ENCODE results near the gene TIAM1.
A peak's percentile ranks its signal among the peaks of the same experiment; 100 is the strongest.

Gene TIAM1

GRCh38 chr21:31266241-31266640, 77.8 kb downstream of the TIAM1 start:
- no peaks in the 10 kb centered on the region for H3K36me3 ChIP-seq (replicated peaks; ENCODE audit: low read depth, low read length)
- peaks cover 7% of the 10 kb centered on the region for H3K4me1 ChIP-seq (ENCODE audit: low read length)
- H3K79me2 ChIP-seq (ENCODE audit: low read length) = no peaks in the 10 kb centered on the region
- no peak overlapping the region for H3K27ac ChIP-seq (ENCODE audit: low read length)
- no peak overlapping the region for H3K4me3 ChIP-seq (ENCODE audit: low read length)
- TF ChIP-seq CTCF (IDR thresholded peaks at IDR 0.05; ENCODE audit: low read depth, low read length) (no peak), EZH2phosphoT487 (IDR thresholded peaks at IDR 0.05; ENCODE audit: low read depth) (no peak)
- H3K9me3 ChIP-seq (ENCODE audit: insufficient read depth, low read length) = no peaks in the 10 kb centered on the region
- H4K20me1 ChIP-seq (ENCODE audit: insufficient read depth, low read length) = no peaks in the 10 kb centered on the region
- H2AFZ ChIP-seq (ENCODE audit: low read depth, low read length) = no peak overlapping the region
- H3K27me3 ChIP-seq (ENCODE audit: low read depth, low read length) = no peaks in the 10 kb centered on the region; the same call in 1 of the 2 replicates
- H3K4me2 ChIP-seq (ENCODE audit: low read length) = no peak overlapping the region
- H3K9ac ChIP-seq (ENCODE audit: low read length) = no peak overlapping the region

- H3K9ac ChIP-seq (ENCODE audit: low read length) = no peak overlapping the region
- no peaks in the 10 kb centered on the region for H3K79me2 ChIP-seq (ENCODE audit: low read length)
- no peak overlapping the region for H3K4me3 ChIP-seq (ENCODE audit: low read length)
- H3K27ac ChIP-seq (ENCODE audit: low read length) = no peak overlapping the region
- H3K9me3 ChIP-seq (ENCODE audit: insufficient read depth, low read length) = no peaks in the 10 kb centered on the region
- H3K36me3 ChIP-seq (replicated peaks; ENCODE audit: low read depth, low read length) = no peaks in the 10 kb centered on the region
- H2AFZ ChIP-seq (ENCODE audit: low read depth, low read length) = no peak overlapping the region
- no peak overlapping the region for H3K4me2 ChIP-seq (ENCODE audit: low read length)
- peaks cover 7% of the 10 kb centered on the region for H3K4me1 ChIP-seq (ENCODE audit: low read length)
- no peak for TF ChIP-seq CTCF (IDR thresholded peaks at IDR 0.05; ENCODE audit: low read depth, low read length)
- no peaks in the 10 kb centered on the region; the same call in none of the 2 replicates for H3K27me3 ChIP-seq (ENCODE audit: low read depth, low read length)
- no peaks in the 10 kb centered on the region for H4K20me1 ChIP-seq (ENCODE audit: insufficient read depth, low read length)
Measured at GRCh38 chr21:31265366-31266013, 78.6 kb downstream of the TIAM1 start.

DNA sequence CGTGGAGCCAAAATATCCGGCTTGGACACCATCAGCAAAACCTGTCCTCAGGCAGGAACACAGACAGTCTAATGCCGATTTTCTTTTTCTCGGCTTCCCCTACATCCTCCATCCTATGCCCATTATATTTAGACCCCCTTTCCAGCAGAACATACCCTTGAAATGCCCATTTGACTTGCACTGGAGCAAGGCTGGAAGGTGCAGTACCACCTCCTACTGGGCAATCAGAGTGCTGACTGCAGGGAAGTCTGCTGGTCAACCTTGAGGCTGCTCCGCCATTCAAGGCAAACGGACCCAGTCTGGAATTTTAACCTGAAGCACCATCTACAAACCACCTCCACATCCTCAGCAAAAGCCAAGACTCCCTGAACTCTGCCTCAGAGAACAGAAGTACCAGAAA, 79.5 kb downstream of the TIAM1 start:
- H4K20me1 ChIP-seq (ENCODE audit: insufficient read depth, low read length) = no peaks in the 10 kb centered on the region
- no peaks in the 10 kb centered on the region; the same call in none of the 2 replicates for H3K27me3 ChIP-seq (ENCODE audit: low read depth, low read length)
- H3K4me3 ChIP-seq (ENCODE audit: low read length) = no peak overlapping the region
- no peak for TF ChIP-seq EZH2phosphoT487 (IDR thresholded peaks at IDR 0.05; ENCODE audit: low read depth)
- peak; percentile 20; the same call in 1 of the 2 replicates for TF ChIP-seq CTCF (IDR thresholded peaks at IDR 0.05; ENCODE audit: low read depth, low read length)
- no peaks in the 10 kb centered on the region for H3K79me2 ChIP-seq (ENCODE audit: low read length)
- peaks cover 7% of the 10 kb centered on the region for H3K4me1 ChIP-seq (ENCODE audit: low read length)
- no peaks in the 10 kb centered on the region for H3K9me3 ChIP-seq (ENCODE audit: insufficient read depth, low read length)
- no peak overlapping the region for H3K9ac ChIP-seq (ENCODE audit: low read length)
- H2AFZ ChIP-seq (ENCODE audit: low read depth, low read length) = no peak overlapping the region
- no peak overlapping the region for H3K27ac ChIP-seq (ENCODE audit: low read length)
- H3K4me2 ChIP-seq (ENCODE audit: low read length) = no peak overlapping the region
- no peaks in the 10 kb centered on the region for H3K36me3 ChIP-seq (replicated peaks; ENCODE audit: low read depth, low read length)

- no peaks in the 10 kb centered on the region for H4K20me1 ChIP-seq (ENCODE audit: insufficient read depth, low read length)
- no peaks in the 10 kb centered on the region for H3K36me3 ChIP-seq (replicated peaks; ENCODE audit: low read depth, low read length)
- H3K4me1 ChIP-seq (ENCODE audit: low read length) = no peaks in the 10 kb centered on the region; the same call in 1 of the 2 replicates
- H3K9me3 ChIP-seq (ENCODE audit: insufficient read depth, low read length) = no peaks in the 10 kb centered on the region
- no peak overlapping the region for H3K4me3 ChIP-seq (ENCODE audit: low read length)
- H3K4me2 ChIP-seq (ENCODE audit: low read length) = no peak overlapping the region
- H3K79me2 ChIP-seq (ENCODE audit: low read length) = no peaks in the 10 kb centered on the region
- no peak overlapping the region for H2AFZ ChIP-seq (ENCODE audit: low read depth, low read length)
- no peaks in the 10 kb centered on the region; the same call in none of the 2 replicates for H3K27me3 ChIP-seq (ENCODE audit: low read depth, low read length)
- no peak overlapping the region for H3K27ac ChIP-seq (ENCODE audit: low read length)
- no peak overlapping the region for H3K9ac ChIP-seq (ENCODE audit: low read length)
- TF ChIP-seq CTCF (IDR thresholded peaks at IDR 0.05; ENCODE audit: low read depth, low read length) (no peak), EZH2phosphoT487 (IDR thresholded peaks at IDR 0.05; ENCODE audit: low read depth) (no peak)
Measured at GRCh38 chr21:31262728-31263127, 81.3 kb downstream of the TIAM1 start.

Measured in OCI-LY3 (cell line).